HG02571 (cell line): ENCODE results near the gene CXXC1.
"Not testable (repeated sequence)": the region's sequence is repeated elsewhere in the genome, so short reads cannot be mapped to it uniquely, and the experiment has no call there.

Experiments
- ATAC-seq: cut with Tn5 transposase; IDR thresholded peaks from one replicate; pipeline ENCODE4 v1.9.1; 2021; ENCODE audit warnings: mild to moderate bottlenecking, moderate library complexity; ENCODE audit not compliant: unreplicated experiment

CXXC1 gene

DNA sequence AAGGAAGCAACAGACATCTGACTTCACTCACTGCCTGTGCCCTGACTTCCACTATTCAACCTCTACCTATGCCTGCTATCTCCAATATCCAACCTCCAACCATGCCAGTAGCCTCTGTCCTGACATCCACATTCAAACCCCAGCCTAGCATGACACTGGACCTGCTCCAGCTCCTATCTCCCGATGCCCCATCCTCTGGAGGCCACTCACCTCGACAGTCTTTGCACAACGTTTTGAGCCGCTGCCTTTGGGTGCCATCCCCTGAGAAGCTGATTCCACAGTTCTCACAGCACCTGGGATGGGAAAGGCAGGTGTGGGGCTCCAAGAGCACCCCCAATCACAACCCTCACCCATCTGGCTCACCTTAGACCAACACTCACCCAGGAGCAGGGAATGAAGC, 11.0 kb downstream of the CXXC1 start:
- no peak for ATAC-seq

DNA sequence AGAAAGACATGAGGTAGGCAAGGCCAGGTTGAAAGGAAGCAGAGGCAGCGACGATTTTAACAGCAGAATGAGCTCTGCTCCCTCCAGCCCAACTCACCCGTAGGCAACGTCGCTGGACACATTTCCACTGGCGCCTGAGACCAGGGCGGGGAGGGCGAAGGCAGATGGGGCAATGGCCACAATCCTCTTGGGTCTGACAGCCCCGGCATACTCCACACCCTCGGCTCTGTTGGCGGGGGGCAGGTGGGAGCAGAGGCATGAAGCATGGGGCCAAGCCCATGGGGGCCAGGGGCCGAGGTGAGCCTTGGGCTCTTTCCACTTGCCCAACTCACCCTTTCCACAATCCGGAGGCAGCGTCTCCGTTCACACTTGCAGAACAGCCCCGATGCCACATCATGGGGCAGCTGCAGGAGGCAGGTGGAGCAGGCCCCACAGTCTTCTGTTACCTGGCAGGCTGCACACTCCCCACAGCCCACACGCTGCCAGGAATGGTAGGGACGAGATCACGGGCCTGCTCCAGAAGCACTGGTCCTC, 11.9 kb downstream of the CXXC1 start:
- ATAC-seq: no peak

DNA sequence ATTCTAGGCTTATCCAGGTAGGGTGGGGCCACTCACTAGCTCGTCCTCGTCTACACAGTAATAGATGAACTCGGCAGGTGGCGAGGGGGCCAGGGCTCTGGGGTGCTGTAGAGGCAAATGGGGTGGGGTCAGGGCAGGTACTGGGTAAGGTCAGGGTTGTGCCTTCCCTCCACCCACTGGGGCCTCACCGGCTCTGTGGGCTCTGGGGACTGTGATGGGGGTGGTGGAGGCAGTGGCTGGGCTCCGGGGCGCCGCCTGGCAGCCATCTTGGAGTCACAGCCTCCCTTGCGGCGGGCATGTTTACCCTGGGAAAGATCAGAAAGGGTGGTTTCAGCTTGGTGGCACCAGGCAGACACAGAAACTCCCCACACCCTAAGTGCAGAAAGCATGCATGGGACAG, 12.6 kb downstream of the CXXC1 start:
- no peak for ATAC-seq

DNA sequence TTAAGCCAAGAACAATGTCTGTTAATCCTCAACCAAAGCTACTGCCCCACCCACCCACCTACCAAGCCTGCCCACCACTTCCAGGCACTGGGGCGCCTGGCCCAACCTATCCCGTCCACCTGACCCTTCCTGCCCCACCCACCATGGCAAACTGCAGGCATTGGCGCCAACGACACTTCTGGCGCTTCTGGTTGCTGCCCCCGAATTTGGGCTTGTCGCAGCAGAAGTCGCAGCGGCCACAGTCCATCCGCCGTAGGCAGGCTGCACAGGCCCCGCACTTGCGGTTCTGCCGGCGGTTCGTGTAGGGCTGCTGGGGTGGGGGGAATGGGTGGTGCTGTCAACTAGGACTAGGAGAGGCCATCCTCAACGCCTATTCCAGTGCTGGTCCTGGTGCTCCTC, 13.4 kb downstream of the CXXC1 start:
- ATAC-seq: no peak

DNA sequence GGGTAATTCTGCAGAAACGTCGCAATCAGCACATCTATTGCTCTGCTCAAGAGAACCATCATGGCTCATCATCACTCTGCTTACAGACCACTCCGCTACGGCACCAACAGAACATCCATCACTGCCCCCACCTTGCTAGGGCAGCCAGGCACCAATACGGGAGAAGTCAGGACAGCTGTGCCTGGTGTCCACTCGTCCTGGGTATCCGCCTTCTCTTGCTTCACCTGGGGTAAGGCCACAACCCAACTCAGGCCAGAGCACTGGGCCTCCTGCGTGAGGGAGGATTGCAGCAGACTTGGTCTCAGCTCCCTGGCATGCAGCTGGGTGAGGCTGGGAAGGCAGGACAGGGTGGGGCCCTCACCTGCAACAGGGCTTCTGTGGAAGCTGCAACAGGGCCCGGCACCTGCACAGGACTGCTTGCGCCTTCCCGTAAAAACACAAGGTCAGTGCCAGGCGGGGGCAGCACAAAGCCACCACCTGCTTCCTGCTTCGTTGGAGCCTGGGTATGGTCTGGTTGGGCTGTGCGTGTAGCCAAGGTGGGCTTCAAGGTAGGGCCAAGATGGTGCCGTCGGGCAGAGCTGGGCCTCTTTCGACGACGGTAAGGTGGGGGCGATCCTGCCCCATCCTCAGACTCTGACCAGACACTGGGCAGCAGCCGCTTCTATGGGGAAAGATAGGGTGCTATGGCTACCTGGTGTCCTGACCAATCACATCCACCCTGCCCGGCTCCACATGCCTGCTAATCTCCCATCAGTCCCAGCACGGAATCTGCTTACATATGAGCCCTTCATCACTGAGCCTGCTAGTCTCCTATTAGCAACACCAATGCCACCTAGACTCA, 14.1 kb downstream of the CXXC1 start:
- no peak for ATAC-seq

DNA sequence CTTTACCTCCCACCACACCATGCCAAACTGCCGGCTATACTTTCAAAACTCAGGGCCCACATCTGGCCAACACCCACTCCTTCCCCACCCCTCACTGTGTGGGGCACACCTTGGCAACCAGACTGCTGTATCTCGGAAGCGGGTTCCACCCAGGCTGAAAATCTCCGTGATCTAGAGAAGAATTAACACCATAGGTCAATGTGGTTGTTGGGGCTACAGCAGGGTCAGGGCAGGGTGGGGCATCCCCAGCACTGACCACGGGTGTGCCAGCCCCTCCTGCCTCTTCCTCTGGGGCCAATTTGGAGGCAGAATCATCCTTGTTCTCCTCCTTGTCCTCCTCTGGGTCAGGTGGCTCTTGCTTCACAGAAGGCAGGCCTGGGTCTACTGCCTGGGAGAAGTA, 14.9 kb downstream of the CXXC1 start:
- ATAC-seq: no peak

DNA sequence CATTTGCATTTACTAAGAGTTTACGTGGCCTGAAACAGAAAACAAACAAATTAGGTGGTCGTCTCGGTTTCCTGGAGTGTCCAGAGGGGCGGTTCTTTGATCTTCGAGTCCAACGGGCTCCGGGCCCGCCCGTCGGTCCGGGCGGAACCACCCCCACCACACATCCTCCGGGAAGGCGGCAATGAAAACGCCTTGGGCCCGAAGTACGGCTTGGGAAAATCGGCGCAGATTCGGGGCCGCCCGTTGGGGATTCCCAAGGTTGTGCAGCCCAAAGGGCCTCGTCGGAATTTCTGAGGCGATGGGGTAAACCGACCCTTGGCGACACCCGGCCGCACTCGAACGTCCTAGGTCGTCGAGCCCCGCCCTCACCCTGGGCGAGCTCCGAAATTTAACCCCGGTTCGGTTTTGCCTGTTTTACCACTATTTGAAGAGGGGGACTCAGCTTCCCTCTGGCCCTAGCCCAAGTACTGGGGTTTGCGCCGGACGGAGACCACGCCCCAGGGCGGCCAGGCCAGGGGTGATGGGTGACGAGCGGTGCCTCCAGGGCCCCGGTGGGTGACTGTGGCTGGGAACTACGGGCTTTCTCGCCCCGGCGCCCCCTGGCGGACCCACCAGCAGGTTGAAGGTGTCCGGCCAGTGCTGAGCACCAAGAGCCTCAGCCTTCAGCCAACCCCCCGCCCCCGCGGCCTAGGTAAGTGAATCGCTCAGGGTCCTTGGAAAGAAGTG, 19.3 kb downstream of the CXXC1 start:
- peak; percentile 80 for ATAC-seq

DNA sequence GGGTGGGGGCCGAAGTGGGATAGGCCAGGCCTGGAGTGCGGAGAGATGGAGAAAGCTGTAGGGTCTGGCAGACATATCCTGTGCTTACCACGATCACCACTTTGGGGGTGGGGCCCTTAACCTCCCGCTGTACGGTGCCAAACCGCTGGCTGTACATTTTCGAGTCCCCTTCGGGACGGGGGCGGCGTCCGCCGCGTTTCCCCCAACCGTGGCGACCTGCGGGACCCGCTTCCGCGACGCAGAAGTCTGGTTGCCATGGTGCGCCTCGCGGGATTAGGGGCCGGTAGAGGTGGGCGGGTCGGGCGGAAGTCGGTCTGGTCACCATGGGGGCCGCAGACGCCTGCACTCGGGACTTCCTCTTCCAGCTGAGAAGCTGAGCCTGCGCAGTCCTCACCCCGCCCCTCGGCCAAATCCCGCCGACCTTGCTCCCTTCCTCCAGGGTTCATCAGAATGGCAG, 21.2 kb downstream of the CXXC1 start, which contains the start of gene CFAP53:
Gene CFAP53 (minus strand): TSS at position 248 of the 457 bp plus-strand sequence. CDS start 91 bp downstream, at position 157.
- peak; percentile 64 for ATAC-seq

DNA sequence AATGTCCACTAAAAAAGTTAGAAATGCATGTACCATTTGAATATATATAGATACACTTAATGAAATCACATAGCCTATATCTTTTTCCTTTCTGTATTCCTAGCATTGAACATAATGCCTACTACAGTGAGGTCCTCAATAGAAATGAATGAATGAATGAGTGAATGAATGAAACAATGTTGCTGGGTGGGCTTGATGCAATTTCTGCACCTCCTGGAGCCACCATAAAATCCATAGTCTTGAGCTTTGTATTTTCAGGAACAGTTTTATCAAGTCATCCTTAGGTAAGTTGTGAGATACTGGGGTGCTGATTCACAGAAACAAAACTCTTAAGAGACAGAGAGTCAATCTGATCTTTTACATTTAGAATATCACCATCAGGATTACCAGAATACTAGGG, 24.5 kb downstream of the CXXC1 start:
- ATAC-seq: no peak

DNA sequence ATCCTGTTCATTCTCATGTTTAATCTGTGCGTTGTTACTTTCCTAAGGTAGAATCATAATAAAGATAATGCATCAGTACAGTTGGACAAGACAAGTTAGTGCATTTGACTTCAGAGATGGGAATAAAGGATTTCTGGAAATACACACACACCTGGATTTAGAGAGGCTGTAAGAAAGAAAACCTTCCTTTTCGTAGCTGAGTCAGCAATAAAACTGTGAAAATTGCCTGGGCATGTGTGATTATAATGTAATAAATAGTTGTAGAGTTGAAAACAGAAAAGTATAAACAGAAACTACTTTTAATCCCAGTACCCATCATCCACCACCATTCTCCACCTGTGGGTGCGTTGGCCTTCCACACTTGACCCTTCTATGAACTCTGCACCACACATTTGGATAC, 36.6 kb downstream of the CXXC1 start:
- no peak for ATAC-seq

DNA sequence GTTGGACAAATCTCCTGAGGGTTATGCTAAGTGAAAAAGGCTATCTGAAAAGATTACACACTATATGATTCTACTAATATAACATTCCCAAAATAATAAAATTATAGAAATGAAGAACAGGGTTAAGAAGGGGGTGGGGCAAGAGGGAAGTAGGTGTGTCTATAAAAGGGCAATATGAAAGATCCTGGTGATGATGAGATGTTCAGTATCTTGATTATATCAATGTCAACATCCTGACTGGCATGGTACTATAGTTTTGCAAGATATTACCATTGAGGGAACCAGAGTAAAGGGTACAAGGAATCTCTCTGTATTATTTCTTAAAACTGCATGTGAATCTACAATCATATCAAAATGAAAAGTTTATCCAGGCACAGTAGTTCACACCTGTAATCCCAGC, 37.9 kb downstream of the CXXC1 start:
- no peak for ATAC-seq

DNA sequence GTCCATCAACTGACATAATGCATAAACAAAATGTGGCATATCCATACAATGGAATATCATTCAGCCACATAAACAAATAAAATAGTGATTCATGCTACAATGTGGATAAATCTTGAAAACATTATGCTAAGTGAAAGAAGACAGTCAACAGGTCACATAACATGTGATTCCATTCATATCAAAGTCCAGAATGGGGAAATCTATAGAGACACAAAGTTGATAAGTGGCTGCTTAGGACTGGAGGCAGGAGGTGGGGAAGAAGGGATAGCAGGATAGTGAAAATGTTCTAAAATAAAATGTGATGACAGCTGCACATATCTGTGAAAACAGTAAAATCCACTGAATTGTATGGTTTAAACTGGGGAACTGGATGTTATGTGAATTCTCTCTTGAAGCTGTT, 39.9 kb downstream of the CXXC1 start:
- ATAC-seq: no peak

DNA sequence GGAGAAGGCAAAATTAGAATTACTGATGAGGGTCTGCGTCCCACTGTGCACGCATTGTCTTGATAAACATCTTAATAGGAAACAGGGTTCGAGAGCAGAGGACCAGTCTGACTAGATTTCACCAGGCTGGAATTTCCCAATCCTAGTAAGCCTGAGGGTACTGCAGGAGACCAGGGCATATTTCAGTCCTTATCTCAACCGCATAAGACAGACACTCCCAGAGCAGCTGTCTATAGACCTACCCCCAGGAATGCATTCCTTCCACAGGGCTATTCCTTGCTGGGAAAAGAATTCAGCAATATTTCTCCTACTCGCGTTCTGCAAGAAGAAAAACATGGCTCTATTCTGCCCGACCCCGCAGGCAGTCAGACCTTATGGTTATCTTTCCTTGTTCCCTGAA, 45.7 kb downstream of the CXXC1 start:
- not testable (repeated sequence) for ATAC-seq

DNA sequence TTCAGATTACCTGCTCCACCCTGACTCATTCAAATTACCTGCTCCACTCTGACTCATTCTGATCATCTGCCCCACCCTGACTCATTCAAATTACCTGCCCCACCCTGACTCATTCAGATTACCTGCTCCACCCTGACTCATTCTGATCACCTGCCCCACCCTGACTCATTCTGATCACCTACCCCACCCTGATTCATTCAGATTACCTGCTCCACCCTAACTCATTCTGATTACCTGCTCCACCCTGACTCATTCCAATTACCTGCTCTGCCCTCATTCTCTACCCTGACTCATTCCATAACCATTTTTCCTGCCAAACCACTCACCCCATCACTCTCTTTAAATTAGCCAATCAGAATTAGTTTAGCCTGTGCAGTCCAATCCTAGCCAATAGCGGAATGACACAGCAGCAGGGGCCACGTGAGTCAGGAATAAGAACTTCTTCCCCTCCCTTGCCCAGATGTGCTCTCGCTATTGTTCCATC, 47.4 kb downstream of the CXXC1 start:
- no peak for ATAC-seq

DNA sequence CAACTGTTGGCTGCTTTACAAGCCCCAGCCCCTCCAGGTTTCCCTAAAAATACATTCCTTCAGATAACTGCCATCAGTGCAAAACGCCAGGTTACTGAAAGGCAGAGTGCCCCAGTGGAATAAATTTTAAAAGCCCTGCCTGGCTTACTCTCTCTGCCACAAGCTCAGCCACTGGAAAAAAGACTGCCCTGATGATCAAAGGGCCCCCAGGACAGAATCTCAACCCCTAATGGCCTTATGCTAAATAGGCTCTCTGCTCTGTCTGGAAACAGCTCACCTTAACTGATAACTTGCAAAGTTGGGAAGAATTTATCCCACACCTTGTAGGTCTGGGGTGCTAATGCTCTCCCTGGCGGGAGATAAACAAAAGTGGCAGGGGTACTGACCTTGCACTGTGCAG, 55.1 kb downstream of the CXXC1 start:
- no peak for ATAC-seq
